HepG2 (cell line): ENCODE measurements around the gene MED15. TPM values are rescaled to one million over a fixed set of nuclear protein-coding genes. Genes with fewer than 3 reads are reported as not detected.

Source experiments
- ATAC-seq: fragments of 200-7000 bp; cut with Tn5 transposase; 3 replicates; pipeline ENCODE4 v1.9.1; 2020; ENCODE audit warnings: mild to moderate bottlenecking, moderate library complexity
- BruUV-seq: library from RNA; stranded (reverse); fragments of 400-500 nt; replicated peaks from 2 replicates; lab custom pipeline; 2021; lab: Mats Ljungman, UMichigan
- CTCF ChIA-PET: fragments of 300-600 bp; formaldehyde crosslinking; extraction: SDS; loops from one replicate; lab custom pipeline; 2021; ENCODE audit warnings: low total read pairs, inconsistent platforms, low intra/inter-chr PET ratio; lab: Yijun Ruan, JAX
- POLR2A ChIA-PET: fragments of 350-600 bp; sonication (Branson Sonifier 250); formaldehyde crosslinking; loops from one replicate; lab custom pipeline; 2020; ENCODE audit warnings: antibody characterized with exemption, inconsistent platforms; lab: Yijun Ruan, JAX
- DNase-seq: peaks from one replicate; pipeline ENCODE4 v3.0.0-alpha.2; 2015; ENCODE audit warnings: low spot score
- FAIRE-seq: peaks from 3 replicates; lab custom pipeline; 2011; peaks lifted over from hg19 to GRCh38; lab: Jason Lieb, UNC
- H2AFZ ChIP-seq: one replicate; pipeline ENCODE4 v1.6.1; 2011; ENCODE audit warnings: low read length, inconsistent platforms
- H3K27ac ChIP-seq: fragments of 300-600 bp; 3 replicates; pipeline ENCODE4 v1.8.0; 2011; ENCODE audit warnings: mixed run types, mild to moderate bottlenecking, mixed read lengths, low read length, inconsistent platforms; ENCODE audit not compliant: insufficient read depth; ENCODE audit errors: extremely low read length
- H3K27me3 ChIP-seq, 2 experiments: fragments of 200-600 bp in 1 of 2; 2 replicates in 1 of 2; 3 replicates in 1 of 2; pipeline versions ENCODE4 v1.6.0 to v1.8.0; 2011; ENCODE audit warnings: low read length in 2 of 2, mild to moderate bottlenecking in 2 of 2, moderate library complexity in 2 of 2, inconsistent platforms in 1 of 2; ENCODE audit not compliant: insufficient read depth in 2 of 2, control insufficient read depth in 1 of 2
- H3K36me3 ChIP-seq, 2 experiments: fragments of 200-600 bp in 1 of 2; replicated peaks in 1 of 2; 2 replicates in 1 of 2; 3 replicates in 1 of 2; pipeline versions ENCODE4 v1.5.1 to v1.8.0; 2011; ENCODE audit warnings: low read length in 2 of 2, inconsistent platforms in 1 of 2; ENCODE audit not compliant: insufficient read depth in 2 of 2, control insufficient read depth in 1 of 2
- H3K4me1 ChIP-seq: 2 replicates; pipeline ENCODE4 v1.5.1; 2012; ENCODE audit warnings: low read length, inconsistent platforms; ENCODE audit not compliant: insufficient read depth
- H3K4me2 ChIP-seq: 2 replicates; pipeline ENCODE4 v1.6.0; 2011; ENCODE audit warnings: low read depth, low read length, inconsistent platforms
- H3K4me3 ChIP-seq, 3 experiments: fragments of 200-600 bp in 1 of 3; sonication (generic), shearing (Covaris generic) in 1 of 3; replicated peaks in 1 of 3; 2 replicates each; pipeline ENCODE4 v1.5.1; 2011 to 2016; ENCODE audit warnings: low read length in 3 of 3, inconsistent platforms in 2 of 3, low read depth in 2 of 3, mild to moderate bottlenecking in 2 of 3, control low read depth in 1 of 3, mixed read lengths in 1 of 3; ENCODE audit not compliant: insufficient read depth in 1 of 3
- H3K79me2 ChIP-seq: one replicate; pipeline ENCODE4 v1.6.1; 2011; ENCODE audit warnings: low read length, inconsistent platforms; ENCODE audit not compliant: insufficient read depth
- H3K9ac ChIP-seq: 2 replicates; pipeline ENCODE4 v1.6.0; 2011; ENCODE audit warnings: mild to moderate bottlenecking, low read depth, low read length, inconsistent platforms; ENCODE audit not compliant: insufficient read depth
- H3K9me3 ChIP-seq: 2 replicates; pipeline ENCODE4 v1.5.1; 2012; ENCODE audit warnings: mild to moderate bottlenecking, low read length
- H4K20me1 ChIP-seq: 2 replicates; pipeline ENCODE4 v1.6.0; 2011; ENCODE audit warnings: inconsistent platforms, mild to moderate bottlenecking, low read length, moderate library complexity; ENCODE audit not compliant: insufficient read depth
- AGO1 ChIP-seq: fragments of 200-400 bp; formaldehyde crosslinking; IDR thresholded peaks from 2 replicates; pipeline ENCODE4 v1.6.1; 2017; ENCODE audit warnings: mild to moderate bottlenecking, low read depth, low read length, moderate library complexity; ENCODE audit not compliant: poor library complexity, severe bottlenecking
- CTCF ChIP-seq: sonication (generic); formaldehyde crosslinking; IDR thresholded peaks from 2 replicates; pipeline ENCODE4 v1.5.0; 2020; ENCODE audit warnings: mild to moderate bottlenecking, missing genetic modification reagents, moderate library complexity
- DPF2 ChIP-seq: sonication (generic); formaldehyde crosslinking; IDR thresholded peaks from 2 replicates; pipeline ENCODE4 v1.4.0; 2020; ENCODE audit warnings: mild to moderate bottlenecking, low read depth, missing genetic modification reagents, borderline replicate concordance
- HDAC1 ChIP-seq: sonication (generic); formaldehyde crosslinking; IDR thresholded peaks from 2 replicates; pipeline ENCODE4 v1.5.1; 2020; ENCODE audit warnings: mild to moderate bottlenecking, missing genetic modification reagents
- LRRFIP1 ChIP-seq: sonication (generic); formaldehyde crosslinking; conservative IDR thresholded peaks from 2 replicates; pipeline ENCODE4 v1.4.0; 2020; ENCODE audit warnings: missing genetic modification reagents
- MTF1 ChIP-seq: sonication (generic); formaldehyde crosslinking; IDR thresholded peaks from 2 replicates; pipeline ENCODE4 v1.5.0; 2020; ENCODE audit warnings: missing genetic modification reagents
- MXI1 ChIP-seq: IDR thresholded peaks from 3 replicates; pipeline ENCODE4 v1.6.1; 2012; ENCODE audit warnings: low read depth, low read length, inconsistent platforms, borderline replicate concordance
- PRPF4 ChIP-seq: fragments of 200-400 bp; formaldehyde crosslinking; IDR thresholded peaks from 2 replicates; pipeline ENCODE4 v1.6.1; 2016; ENCODE audit warnings: low read length, low read depth; ENCODE audit not compliant: poor library complexity, severe bottlenecking
- SIN3A ChIP-seq: IDR thresholded peaks from 2 replicates; pipeline ENCODE4 v1.6.1; 2011; ENCODE audit warnings: low read depth, mild to moderate bottlenecking, control low read depth, low read length, borderline replicate concordance
- TBX3 ChIP-seq: fragments of 450-650 bp; IDR thresholded peaks from 2 replicates; pipeline ENCODE4 v1.6.1; 2017; ENCODE audit warnings: antibody characterized with exemption, mild to moderate bottlenecking, inconsistent platforms, borderline replicate concordance
- U2AF1 ChIP-seq: fragments of 200-400 bp; formaldehyde crosslinking; optimal IDR thresholded peaks from 2 replicates; pipeline ENCODE3; 2017; ENCODE audit warnings: mild to moderate bottlenecking, low read depth, low read length
- YY1 ChIP-seq: IDR thresholded peaks from 2 replicates; pipeline ENCODE4 v1.6.1; 2011; ENCODE audit warnings: low read length, low read depth, moderate library complexity, mild to moderate bottlenecking; ENCODE audit not compliant: insufficient read depth, insufficient replicate concordance
- ZNF276 ChIP-seq: sonication (generic); formaldehyde crosslinking; IDR thresholded peaks from 2 replicates; pipeline ENCODE4 v1.4.0; 2020; ENCODE audit warnings: mild to moderate bottlenecking, low read depth, missing genetic modification reagents
- WGBS: methylation state at CpG from one replicate; pipeline ENCODE4 v1.1.6; 2017; ENCODE audit warnings: low lambda C conversion rate; 5-methylcytosine and 5-hydroxymethylcytosine counted together
- in situ Hi-C: cut with HindIII; loops from 2 replicates; pipeline ENCODE4 v1.10.0; 2017; ENCODE audit warnings: low pct_unique_long_range_greater_than_20kb; ENCODE audit not compliant: extremely low pct_ligation_motif_present
- intact Hi-C: fragments of 100-400 bp; cut with micrococcal nuclease; formaldehyde crosslinking; loops from one replicate; pipeline ENCODE4 v1.10.0; 2022; ENCODE audit not compliant: unreplicated experiment
- polyA plus RNA-seq, 8 experiments: library from polyadenylated mRNA; depleted of rRNA in 3 of 8; stranded (reverse) in 7 of 8; unstranded in 1 of 8; fragments of >200 nt; fragmentation: Illumina TruSeq in 4 of 8; extraction: Trizol in 4 of 8; gene quantifications; 2 replicates each; pipeline versions ENCODE4 v1.2.1 to v1.2.3, GENCODE V29; 2011 to 2016; ENCODE audit warnings: low read depth in 4 of 8, missing spikeins in 1 of 8, mixed read lengths in 1 of 8; ENCODE audit not compliant: insufficient read depth in 1 of 8
- total RNA-seq, 5 experiments: library from RNA; depleted of rRNA; stranded (reverse); fragments of >200 nt; fragmentation: Illumina TruSeq; extraction: Trizol; gene quantifications; 2 replicates each; pipeline ENCODE4 v1.2.3, GENCODE V29; 2016; ENCODE audit warnings: low read depth in 1 of 5

Gene MED15
- total and polyA plus RNA-seq, 2 of the 13 experiments (the other 11 are each of a cell fraction or from before 2014, with no cell fraction given) = 14.3 to 27.0 TPM

DNA sequence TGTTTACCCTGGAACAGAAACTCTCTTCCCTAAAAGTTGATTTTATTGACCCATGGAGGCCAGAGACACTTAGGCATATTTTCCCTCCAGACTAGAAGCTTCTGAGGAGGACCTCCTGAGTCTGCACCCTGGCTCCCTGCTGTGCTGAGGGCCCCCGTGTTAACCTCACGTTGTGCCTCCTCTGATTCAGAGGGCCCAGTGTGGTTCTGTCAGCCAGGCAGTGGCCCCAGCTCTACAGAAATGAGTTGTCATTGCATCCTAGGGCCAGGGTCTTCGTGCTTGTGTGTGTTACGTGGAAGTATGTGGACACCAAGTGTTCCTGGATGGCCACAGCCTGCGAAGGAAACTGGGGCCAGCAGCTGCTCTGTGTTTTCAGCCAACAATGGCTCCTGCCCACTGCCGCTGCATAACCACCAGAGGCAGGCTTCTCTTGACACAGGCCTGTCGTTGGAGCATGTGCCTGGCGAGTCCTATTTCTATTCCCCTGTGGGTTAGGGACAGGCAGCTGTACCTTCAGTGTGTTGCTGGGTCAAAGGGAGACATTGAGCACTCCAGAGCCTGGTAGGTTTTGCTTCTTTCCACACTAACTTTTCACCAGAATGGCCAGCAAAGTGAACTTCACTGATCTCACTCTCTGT lies 44.5 kb downstream of the MED15 start:
- intact Hi-C loops (loop anchor here (1.0 kb wide), 1 partner anchor 43 kb away; no protein-coding TSS in a partner anchor), in situ Hi-C loops (no loop called here)
- Histone ChIP-seq H4K20me1 (peaks cover 10% of the 10 kb centered on the region), H3K79me2 (peaks cover 29% of the 10 kb centered on the region), H3K9ac (peak overlapping the region; percentile 59), H3K4me2 (peak overlapping the region; percentile 71), H3K36me3 (peaks cover 25 to 60% of the 10 kb centered on the region in 2 experiments), H2AFZ (no peak overlapping the region), H3K4me3 (peak overlapping the region in 1 of 3 experiments; percentile 7; a peak in 1 of 6 replicates), H3K27ac (peak overlapping the region; percentile 89), H3K4me1 (peaks cover 43% of the 10 kb centered on the region), H3K27me3 (no peaks in the 10 kb centered on the region), H3K9me3 (no peaks in the 10 kb centered on the region)
- CTCF ChIA-PET = no interaction called here
- WGBS = 66% methylated on average over 8 of the region's 8 CpGs
- no peak for TF ChIP-seq AGO1
- 0 out of 2 replicates have a peak, but pooled peaks have one; percentile 2 for TF ChIP-seq SIN3A
- TF ChIP-seq DPF2 (CRISPR knock-in tag) = no peak
- TF ChIP-seq HDAC1 = 0 out of 2 replicates have a peak, but pooled peaks have one; percentile 6
- no peak for TF ChIP-seq MTF1
- peak; percentile 41 for TF ChIP-seq YY1
- TF ChIP-seq ZNF276 (CRISPR knock-in tag) = 0 out of 2 replicates have a peak, but pooled peaks have one; percentile 23
- TF ChIP-seq CTCF (CRISPR knock-in tag) = peak; percentile 35
- TF ChIP-seq PRPF4 = no peak
- TF ChIP-seq LRRFIP1 (CRISPR knock-in tag) = no peak
- TF ChIP-seq MXI1 = 0 out of 3 replicates have a peak, but pooled peaks have one; percentile 8
- TF ChIP-seq U2AF1 = no peak
- no peak for TF ChIP-seq TBX3
- DNase-seq = peak; percentile 53
- peak; percentile 60 for FAIRE-seq
- BruUV-seq = no TSS peak
- ATAC-seq = peak; percentile 75
- POLR2A ChIA-PET = interaction anchor here (0.8 to 2.4 kb wide), 2 partner anchors 40 to 44 kb away, joined by 3 to 16 read pairs; partner anchors contain the start of gene MED15
